PC-3 (cell line): ENCODE results near the gene KIAA2012.

Experiments used
- CTCF ChIP-seq: fragments of 300-600 bp; sonication (generic); conservative IDR thresholded peaks from 2 replicates; pipeline ENCODE4 v1.5.1; 2017; ENCODE audit warnings: antibody characterized with exemption, low read depth, mild to moderate bottlenecking, low read length
- EZH2 ChIP-seq: fragments of 300-600 bp; sonication (generic); IDR thresholded peaks from one replicate; pipeline ENCODE4 v1.6.1; 2017; ENCODE audit warnings: antibody characterized with exemption, mild to moderate bottlenecking, low read length; ENCODE audit not compliant: unreplicated experiment

GRCh38 chr2:202094426-202094986 lies 21.5 kb downstream of the KIAA2012 start:
- TF ChIP-seq CTCF, result no peak
- TF ChIP-seq EZH2, result no peak
